Measurements from ENCODE around the gene HEATR3. TPM values are rescaled to one million over a fixed set of nuclear protein-coding genes. Genes with fewer than 3 reads are reported as not detected.

The HEATR3 gene
- total and polyA plus RNA-seq, 2 of the 13 experiments (the other 11 are each of a cell fraction or from before 2014, with no cell fraction given) = 22.4 to 52.4 TPM

GRCh38 chr16:50021544-50021943 is 44.2 kb upstream of the HEATR3 start:
- no TSS peak for BruUV-seq (replicated peaks)
- ATAC-seq = peak; percentile 29
- TF ChIP-seq, protein P1, sequence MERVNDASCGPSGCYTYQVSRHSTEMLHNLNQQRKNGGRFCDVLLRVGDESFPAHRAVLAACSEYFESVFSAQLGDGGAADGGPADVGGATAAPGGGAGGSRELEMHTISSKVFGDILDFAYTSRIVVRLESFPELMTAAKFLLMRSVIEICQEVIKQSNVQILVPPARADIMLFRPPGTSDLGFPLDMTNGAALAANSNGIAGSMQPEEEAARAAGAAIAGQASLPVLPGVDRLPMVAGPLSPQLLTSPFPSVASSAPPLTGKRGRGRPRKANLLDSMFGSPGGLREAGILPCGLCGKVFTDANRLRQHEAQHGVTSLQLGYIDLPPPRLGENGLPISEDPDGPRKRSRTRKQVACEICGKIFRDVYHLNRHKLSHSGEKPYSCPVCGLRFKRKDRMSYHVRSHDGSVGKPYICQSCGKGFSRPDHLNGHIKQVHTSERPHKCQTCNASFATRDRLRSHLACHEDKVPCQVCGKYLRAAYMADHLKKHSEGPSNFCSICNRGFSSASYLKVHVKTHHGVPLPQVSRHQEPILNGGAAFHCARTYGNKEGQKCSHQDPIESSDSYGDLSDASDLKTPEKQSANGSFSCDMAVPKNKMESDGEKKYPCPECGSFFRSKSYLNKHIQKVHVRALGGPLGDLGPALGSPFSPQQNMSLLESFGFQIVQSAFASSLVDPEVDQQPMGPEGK (CRISPR knock-in tag; IDR thresholded peaks at IDR 0.05) = peak; percentile 53
- TF ChIP-seq CBX2 (IDR thresholded peaks at IDR 0.05; ENCODE audit: low read depth, low read length) (no peak), CBX2 (CRISPR knock-in tag; IDR thresholded peaks at IDR 0.05; ENCODE audit: low read depth) (no peak), SMAD9 (CRISPR knock-in tag; IDR thresholded peaks at IDR 0.05) (no peak), SMC3 (IDR thresholded peaks at IDR 0.05; ENCODE audit: low read length) (peak; percentile 31; the same call in 1 of the 2 replicates), ZNF337 (CRISPR knock-in tag; IDR thresholded peaks at IDR 0.05; ENCODE audit: borderline replicate concordance, low read depth) (no peak), FIP1L1 (IDR thresholded peaks at IDR 0.05; ENCODE audit: borderline replicate concordance, insufficient read depth, low read depth, low read length) (no peak), ZIK1 (CRISPR knock-in tag; IDR thresholded peaks at IDR 0.05; ENCODE audit: borderline replicate concordance, low read depth) (no peak), ZNF83 (CRISPR knock-in tag; IDR thresholded peaks at IDR 0.05; ENCODE audit: borderline replicate concordance) (no peak), HHEX (CRISPR knock-in tag; IDR thresholded peaks at IDR 0.05) (no peak), ARID3A (IDR thresholded peaks at IDR 0.05; ENCODE audit: low read depth, low read length) (no peak), ZNF101 (CRISPR knock-in tag; IDR thresholded peaks at IDR 0.05; ENCODE audit: borderline replicate concordance, low read depth) (no peak), SETDB1 (CRISPR knock-in tag; IDR thresholded peaks at IDR 0.05; ENCODE audit: borderline replicate concordance) (no peak), SKI (IDR thresholded peaks at IDR 0.05; ENCODE audit: partially characterized antibody) (no peak), STAG1 (CRISPR knock-in tag; IDR thresholded peaks at IDR 0.05) (peak; percentile 45)
- TF ChIP-seq, protein P2, sequence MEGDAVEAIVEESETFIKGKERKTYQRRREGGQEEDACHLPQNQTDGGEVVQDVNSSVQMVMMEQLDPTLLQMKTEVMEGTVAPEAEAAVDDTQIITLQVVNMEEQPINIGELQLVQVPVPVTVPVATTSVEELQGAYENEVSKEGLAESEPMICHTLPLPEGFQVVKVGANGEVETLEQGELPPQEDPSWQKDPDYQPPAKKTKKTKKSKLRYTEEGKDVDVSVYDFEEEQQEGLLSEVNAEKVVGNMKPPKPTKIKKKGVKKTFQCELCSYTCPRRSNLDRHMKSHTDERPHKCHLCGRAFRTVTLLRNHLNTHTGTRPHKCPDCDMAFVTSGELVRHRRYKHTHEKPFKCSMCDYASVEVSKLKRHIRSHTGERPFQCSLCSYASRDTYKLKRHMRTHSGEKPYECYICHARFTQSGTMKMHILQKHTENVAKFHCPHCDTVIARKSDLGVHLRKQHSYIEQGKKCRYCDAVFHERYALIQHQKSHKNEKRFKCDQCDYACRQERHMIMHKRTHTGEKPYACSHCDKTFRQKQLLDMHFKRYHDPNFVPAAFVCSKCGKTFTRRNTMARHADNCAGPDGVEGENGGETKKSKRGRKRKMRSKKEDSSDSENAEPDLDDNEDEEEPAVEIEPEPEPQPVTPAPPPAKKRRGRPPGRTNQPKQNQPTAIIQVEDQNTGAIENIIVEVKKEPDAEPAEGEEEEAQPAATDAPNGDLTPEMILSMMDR (CRISPR knock-in tag; IDR thresholded peaks at IDR 0.05) = peak; percentile 68
- TF ChIP-seq, protein P3, sequence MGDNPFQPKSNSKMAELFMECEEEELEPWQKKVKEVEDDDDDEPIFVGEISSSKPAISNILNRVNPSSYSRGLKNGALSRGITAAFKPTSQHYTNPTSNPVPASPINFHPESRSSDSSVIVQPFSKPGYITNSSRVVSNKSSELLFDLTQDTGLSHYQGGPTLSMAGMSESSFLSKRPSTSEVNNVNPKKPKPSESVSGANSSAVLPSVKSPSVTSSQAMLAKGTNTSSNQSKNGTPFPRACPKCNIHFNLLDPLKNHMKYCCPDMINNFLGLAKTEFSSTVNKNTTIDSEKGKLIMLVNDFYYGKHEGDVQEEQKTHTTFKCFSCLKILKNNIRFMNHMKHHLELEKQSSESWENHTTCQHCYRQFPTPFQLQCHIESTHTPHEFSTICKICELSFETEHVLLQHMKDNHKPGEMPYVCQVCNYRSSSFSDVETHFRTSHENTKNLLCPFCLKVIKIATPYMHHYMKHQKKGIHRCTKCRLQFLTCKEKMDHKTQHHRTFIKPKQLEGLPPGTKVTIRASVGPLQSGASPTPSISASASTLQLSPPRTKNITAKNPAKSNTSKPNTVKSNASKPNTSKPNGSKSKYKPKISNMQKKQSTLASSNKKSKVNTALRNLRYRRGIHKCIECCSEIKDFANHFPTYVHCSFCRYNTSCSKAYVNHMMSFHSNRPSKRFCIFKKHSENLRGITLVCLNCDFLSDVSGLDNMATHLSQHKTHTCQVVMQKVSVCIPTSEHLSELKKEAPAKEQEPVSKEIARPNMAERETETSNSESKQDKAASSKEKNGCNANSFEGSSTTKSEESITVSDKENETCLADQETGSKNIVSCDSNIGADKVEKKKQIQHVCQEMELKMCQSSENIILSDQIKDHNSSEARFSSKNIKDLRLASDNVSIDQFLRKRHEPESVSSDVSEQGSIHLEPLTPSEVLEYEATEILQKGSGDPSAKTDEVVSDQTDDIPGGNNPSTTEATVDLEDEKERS (CRISPR knock-in tag; IDR thresholded peaks at IDR 0.05) = no peak

More at GRCh38 chr16:50021544-50021943, 44.2 kb upstream of the HEATR3 start:
- Histone ChIP-seq H3K9ac (ENCODE audit: insufficient read depth, low read depth, low read length) (no peak overlapping the region), H3K4me1 (ENCODE audit: insufficient read depth, low read length) (peaks cover 28% of the 10 kb centered on the region), H3K27ac (ENCODE audit: extremely low read length, insufficient read depth, low read length) (no peak overlapping the region), H3K79me2 (ENCODE audit: insufficient read depth, low read length) (peaks cover 14% of the 10 kb centered on the region), H3K9me3 (ENCODE audit: low read length) (no peaks in the 10 kb centered on the region), H3K36me3 (replicated peaks in 1 of 2; ENCODE audit: control insufficient read depth in 1 of 2, insufficient read depth in 2 of 2, low read length in 2 of 2) (no peaks in the 10 kb centered on the region), H3K27me3 (ENCODE audit: control insufficient read depth in 1 of 2, insufficient read depth in 2 of 2, low read length in 2 of 2) (no peaks in the 10 kb centered on the region; a peak in 2 of 5 replicates), H2AFZ (ENCODE audit: low read length) (no peak overlapping the region), H3K4me2 (ENCODE audit: low read depth, low read length) (peak overlapping the region; percentile 19), H3K4me3 (replicated peaks in 1 of 3; ENCODE audit: insufficient read depth in 1 of 3, low read depth in 2 of 3, low read length in 3 of 3) (no peak overlapping the region), H4K20me1 (ENCODE audit: insufficient read depth, low read length) (no peaks in the 10 kb centered on the region)
- DNase-seq (ENCODE audit: low spot score) = peak; percentile 63
- in situ Hi-C loops (cut with HindIII; ENCODE audit: extremely low pct_ligation_motif_present, low pct_unique_long_range_greater_than_20kb) = loop anchor here (5.0 kb wide), 1 partner anchor 186 kb away; no protein-coding TSS in a partner anchor
- intact Hi-C loops (cut with micrococcal nuclease; ENCODE audit: unreplicated experiment) = loop anchor here (10.0 kb wide), 1 partner anchor 333 kb away; no protein-coding TSS in a partner anchor
- WGBS (ENCODE audit: low lambda C conversion rate) = 4% methylated on average over 2 of the region's 2 CpGs
- peak; percentile 77 for FAIRE-seq
- ChIA-PET CTCF (ENCODE audit: low intra/inter-chr PET ratio, low total read pairs) (no interaction called here), POLR2A (no interaction called here)

Data from HepG2 (cell line).